NCI-H1694 (cell line): Measurements from ENCODE around the gene NR4A3.
"Not testable (repeated sequence)": the region's sequence is repeated elsewhere in the genome, so short reads cannot be mapped to it uniquely, and the experiment has no call there.

Source experiments
- DNase-seq: peaks from one replicate; lab custom pipeline; 2025; lab: John Stamatoyannopoulos, UW

Gene NR4A3

DNA sequence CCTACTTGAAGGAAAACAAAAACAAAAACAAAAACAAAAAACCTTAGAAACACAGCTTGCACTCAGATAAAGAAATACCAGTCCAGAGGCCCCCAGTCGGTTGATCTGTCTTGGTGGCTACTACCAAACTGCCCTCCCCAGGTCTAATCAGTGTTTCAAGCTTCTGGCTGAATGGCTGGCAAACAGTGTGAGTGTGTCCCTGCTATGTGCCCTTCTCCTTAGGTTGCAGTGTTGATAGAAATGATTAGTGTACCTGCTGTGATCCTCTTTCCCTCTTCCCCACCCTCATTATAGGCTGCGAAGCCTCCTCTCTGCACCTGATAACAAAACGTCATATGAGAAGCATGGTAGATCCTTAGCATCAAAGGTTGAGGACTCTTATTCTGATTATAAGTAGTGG lies 12.8 kb downstream of the NR4A3 start:
- DNase-seq: no peak

DNA sequence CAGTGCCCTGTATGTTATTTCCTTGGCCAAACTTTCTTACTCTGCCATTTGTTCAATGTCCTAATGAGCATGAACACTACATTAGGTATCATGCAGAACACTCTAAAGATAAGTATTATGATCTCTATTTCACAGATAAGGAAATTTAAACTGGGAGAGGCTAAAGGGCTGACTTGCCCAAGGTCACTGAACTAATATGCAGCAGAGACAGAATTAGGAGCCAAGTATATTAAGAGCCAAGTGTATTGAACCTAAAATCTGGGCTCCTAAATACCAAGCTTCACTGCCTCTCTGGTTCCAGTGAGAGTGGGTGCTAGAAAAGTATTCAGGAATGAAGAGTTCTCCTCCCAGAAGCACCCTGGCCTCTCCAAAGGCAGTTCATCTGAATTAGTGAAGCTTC lies 13.5 kb downstream of the NR4A3 start:
- no peak for DNase-seq

- no peak for DNase-seq
These were observed 13.9 kb downstream of the NR4A3 start for GRCh38 chr9:99835581-99835980.

- DNase-seq: no peak
These were observed 18.4 kb downstream of the NR4A3 start for GRCh38 chr9:99840072-99840471.

DNA sequence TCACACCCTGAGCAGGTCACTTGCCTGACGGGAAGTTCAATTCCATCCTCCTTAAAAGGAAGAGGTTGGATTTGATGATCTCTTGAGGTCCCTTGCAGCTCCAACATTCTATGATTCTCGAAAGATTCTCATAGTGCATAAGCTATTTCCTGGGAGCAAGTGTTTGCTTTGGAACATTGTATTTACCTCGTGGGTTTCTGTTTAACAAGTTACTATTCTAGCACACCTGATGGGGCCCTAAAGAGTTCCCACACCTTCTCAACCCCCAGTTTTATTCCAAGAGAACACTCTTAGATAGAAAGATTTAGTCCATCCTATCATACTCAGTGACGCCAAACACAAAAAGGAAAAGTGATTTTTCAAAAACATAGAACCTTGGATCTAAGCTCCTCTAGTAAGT lies 23.4 kb downstream of the NR4A3 start:
- DNase-seq: no peak

- DNase-seq: no peak
These were observed 26.8 kb downstream of the NR4A3 start for GRCh38 chr9:99848447-99848846.

DNA sequence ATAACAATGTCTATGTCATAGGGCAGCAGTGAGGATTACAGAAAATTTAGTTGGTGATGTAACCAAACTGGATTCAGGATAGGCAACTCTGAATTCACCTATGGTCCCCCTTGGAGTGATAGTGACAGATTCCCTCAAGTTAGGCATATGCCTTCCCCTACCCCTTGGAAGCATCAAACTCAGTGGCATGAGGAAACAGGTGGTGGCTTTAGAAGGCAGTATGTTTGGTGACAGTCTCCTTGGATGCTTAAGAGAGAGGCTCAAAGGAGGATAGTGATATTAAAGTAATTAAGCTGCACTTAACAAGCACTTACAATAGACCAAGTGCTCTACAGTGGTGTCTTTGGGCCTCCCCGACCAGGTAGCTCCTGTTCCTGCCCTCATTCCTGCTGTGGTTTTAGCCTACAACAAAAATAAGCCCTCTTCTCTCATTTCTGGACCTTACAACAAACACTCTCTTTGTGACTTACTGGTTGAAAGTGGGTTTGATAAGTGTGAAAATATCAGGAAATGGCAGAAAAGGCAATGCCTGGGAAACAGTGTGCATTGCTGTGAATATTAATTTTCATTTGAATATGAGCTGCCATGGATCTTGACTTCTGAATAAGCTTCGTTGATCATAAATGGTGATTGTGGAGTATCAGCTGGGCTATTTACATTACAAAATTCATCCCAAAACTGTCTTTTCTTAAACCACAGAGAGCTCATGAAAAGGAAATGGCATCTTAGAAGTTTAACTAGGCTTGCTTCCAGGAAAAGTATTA lies 29.2 kb downstream of the NR4A3 start:
- DNase-seq: no peak

GRCh38 chr9:99851500-99851822 lies 29.8 kb downstream of the NR4A3 start:
- DNase-seq: no peak

DNA sequence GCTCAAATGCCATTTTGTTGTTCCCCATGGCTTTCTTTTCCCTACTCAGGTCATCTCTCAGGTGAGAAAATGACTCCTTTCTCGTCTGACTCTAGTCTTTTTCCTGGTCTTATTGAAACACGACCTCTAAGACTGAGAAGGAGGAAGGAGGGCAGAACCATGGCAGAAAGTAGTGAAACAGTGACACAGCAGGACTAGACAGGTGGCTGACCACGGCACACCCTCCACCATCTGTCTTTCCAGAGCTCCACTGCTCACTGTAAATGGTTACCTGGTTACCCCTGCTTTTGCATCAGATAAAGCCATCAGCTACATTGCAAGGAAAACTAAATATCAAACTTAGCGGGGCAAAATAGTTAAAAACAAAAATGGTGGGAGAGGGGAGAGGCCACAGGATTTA lies 30.9 kb downstream of the NR4A3 start:
- no peak for DNase-seq

- DNase-seq: no peak
These were observed 33.9 kb downstream of the NR4A3 start for GRCh38 chr9:99855467-99856176.

GRCh38 chr9:99857576-99857975 lies 35.9 kb downstream of the NR4A3 start:
- not testable (repeated sequence) for DNase-seq

- no peak for DNase-seq
These were observed 36.4 kb downstream of the NR4A3 start for GRCh38 chr9:99858087-99858486.

GRCh38 chr9:99859243-99859980 lies 37.7 kb downstream of the NR4A3 start:
- DNase-seq: no peak

DNA sequence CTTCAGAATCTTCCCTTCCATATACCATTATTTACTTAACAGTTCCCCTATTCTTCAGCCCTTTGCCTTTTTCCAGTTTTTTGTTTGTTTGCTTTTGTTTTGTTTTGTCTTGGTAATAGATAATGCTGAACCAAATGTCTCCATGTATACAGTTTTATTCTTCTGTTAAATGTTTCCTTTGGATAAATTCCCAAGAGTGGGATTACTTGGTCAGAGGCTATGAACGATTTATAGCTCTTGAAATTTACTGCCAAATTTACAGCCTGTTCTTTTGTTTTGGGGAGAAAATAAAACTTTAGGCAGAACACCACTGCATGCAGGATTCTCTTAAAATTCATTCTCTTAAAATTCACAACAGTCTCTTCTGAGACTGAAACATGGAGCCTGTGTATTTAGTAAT lies 38.6 kb downstream of the NR4A3 start:
- no peak for DNase-seq

GRCh38 chr9:99863955-99864354 lies 42.3 kb downstream of the NR4A3 start:
- DNase-seq: no peak

- DNase-seq: no peak
These were observed 44.7 kb downstream of the NR4A3 start for GRCh38 chr9:99866398-99866797.

GRCh38 chr9:99867536-99867935 lies 45.9 kb downstream of the NR4A3 start:
- DNase-seq: no peak

DNA sequence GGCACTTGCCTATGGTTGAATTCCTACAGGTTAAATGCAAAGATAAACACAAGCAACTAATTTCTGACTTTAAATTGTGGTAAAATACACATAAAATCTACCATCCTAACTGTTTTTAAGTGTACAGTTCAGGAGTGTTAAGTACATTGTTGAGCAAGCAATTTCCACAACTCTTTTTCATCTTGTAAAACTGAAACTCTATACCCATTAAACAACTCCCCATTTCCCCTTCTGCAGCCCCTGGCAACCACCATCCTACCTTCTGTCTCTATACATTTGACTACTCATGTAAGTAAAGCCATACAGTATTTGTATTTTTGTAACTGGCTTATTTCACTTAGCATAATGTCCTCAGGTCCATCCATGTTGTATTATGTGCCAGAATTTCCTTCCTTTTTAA lies 46.3 kb downstream of the NR4A3 start:
- no peak for DNase-seq

DNA sequence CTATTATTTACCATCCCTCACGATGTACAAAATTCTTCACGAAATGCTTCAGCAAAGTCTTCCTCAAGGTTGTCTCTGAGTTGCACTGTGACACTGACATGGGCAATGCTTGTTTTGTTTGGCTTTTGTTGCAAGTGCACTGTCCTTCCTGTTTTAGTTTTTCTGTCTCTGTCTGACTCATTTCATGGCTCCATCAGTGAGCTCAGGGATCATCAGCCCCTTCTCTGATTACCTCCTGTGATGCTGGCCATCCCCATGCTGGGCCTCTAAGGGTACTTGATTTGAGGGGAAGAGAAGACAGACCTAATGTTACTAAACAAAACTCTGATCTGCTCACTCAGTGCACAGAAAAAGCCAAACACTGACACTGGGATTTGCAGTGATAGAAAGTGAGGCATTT lies 47.2 kb downstream of the NR4A3 start:
- DNase-seq: no peak

DNA sequence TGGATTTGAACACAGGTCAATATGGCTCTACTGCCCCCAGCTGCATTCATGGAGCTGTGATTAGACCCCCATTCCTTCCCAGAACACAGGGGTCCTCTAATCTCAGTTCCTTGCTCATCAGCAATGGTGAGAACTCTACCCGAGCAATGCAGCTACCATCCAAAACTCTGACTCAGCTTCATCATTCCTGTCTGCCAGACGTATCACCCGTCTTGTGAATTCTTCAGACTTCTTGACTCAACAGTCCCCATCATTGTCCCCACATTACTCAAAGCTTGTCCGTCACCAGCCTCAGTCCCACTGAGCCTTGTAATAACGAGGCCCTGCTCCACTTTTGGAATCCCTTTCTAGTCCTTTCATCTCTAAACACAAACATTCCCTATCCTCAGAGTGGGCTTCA lies 48.4 kb downstream of the NR4A3 start:
- no peak for DNase-seq

- no peak for DNase-seq
These were observed 51.8 kb downstream of the NR4A3 start for GRCh38 chr9:99873531-99873930.

- DNase-seq: no peak
These were observed 52.4 kb downstream of the NR4A3 start for GRCh38 chr9:99873943-99874584.

DNA sequence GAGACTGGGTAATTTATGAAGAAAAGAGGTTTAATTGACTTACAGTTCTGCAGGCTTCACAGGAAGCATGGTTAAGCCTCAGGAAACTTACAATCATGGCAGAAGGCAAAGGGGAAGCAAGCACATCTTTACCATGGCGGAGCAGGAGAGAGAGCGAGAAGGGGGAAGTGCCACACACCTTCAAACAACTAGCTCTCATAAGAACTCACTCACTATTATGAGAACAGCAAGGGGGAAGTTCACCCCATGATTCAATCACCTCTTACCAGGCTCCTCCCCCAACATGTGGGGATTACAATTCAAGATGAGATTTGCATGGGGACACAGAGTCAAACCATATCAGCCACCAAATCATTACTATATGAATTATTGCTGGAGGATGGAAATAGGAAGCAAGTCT lies 54.5 kb downstream of the NR4A3 start:
- no peak for DNase-seq
